Gastrocnemius medialis (tissue), 4 donors: ENCODE results near the gene RAI1. TPM values are rescaled to one million over a fixed set of nuclear protein-coding genes. Genes with fewer than 3 reads are reported as not detected.

Experiments
- ATAC-seq, 2 donors: fragments of 150-250 bp; one replicate each; pipeline ENCODE4 v1.9.1; 2016
- DNase-seq, 2 donors: peaks; one replicate each; pipeline ENCODE4 v3.0.0-alpha.2; 2019
- H3K27ac ChIP-seq, 4 donors: fragments of 200-600 bp; sonication (generic); 1 replicate in 1 of 4; 2 replicates in 3 of 4; pipeline ENCODE4 v1.5.1; 2016 to 2018; ENCODE audit warnings: mild to moderate bottlenecking in 2 of 4, moderate library complexity in 1 of 4
- H3K27me3 ChIP-seq, 3 donors: fragments of 200-600 bp; sonication (generic) in 2 of 3; 1 replicate in 1 of 3; 2 replicates in 2 of 3; pipeline versions ENCODE4 v1.5.1 to v1.6.0; 2016 to 2019; ENCODE audit warnings: mild to moderate bottlenecking in 1 of 3, moderate library complexity in 1 of 3
- H3K36me3 ChIP-seq, 2 donors: fragments of 200-600 bp; sonication (generic) in 1 of 2; one replicate each; pipeline ENCODE4 v1.5.1; 2017 to 2018
- H3K4me1 ChIP-seq, 2 donors: fragments of 200-600 bp; sonication (generic) in 1 of 2; one replicate each; pipeline ENCODE4 v1.5.1; 2016 to 2017; ENCODE audit warnings: mild to moderate bottlenecking in 2 of 2
- H3K4me3 ChIP-seq, 4 donors: fragments of 200-600 bp; sonication (generic) in 3 of 4; 1 replicate in 1 of 4; 2 replicates in 3 of 4; pipeline ENCODE4 v1.5.1; 2016 to 2019; ENCODE audit warnings: mild to moderate bottlenecking in 2 of 4
- H3K9me3 ChIP-seq, 3 donors: fragments of 200-600 bp; sonication (generic) in 2 of 3; 1 replicate in 1 of 3; 2 replicates in 2 of 3; pipeline ENCODE4 v1.5.1; 2016 to 2019
- POLR2A ChIP-seq, 2 donors: fragments of 450-650 bp; IDR thresholded peaks; one replicate each; pipeline ENCODE4 v1.6.1; 2017; ENCODE audit warnings: antibody characterized with exemption in 2 of 2, mild to moderate bottlenecking in 2 of 2, moderate library complexity in 2 of 2
- in situ Hi-C, 4 donors: fragments of 200-750 bp; cut with MboI; loops; one replicate each; pipeline versions ENCODE4 v1.15.0 to v1.8.0; 2017; ENCODE audit warnings: low sequenced_read_pairs in 4 of 4
- intact Hi-C: fragments of 100-400 bp; cut with DNase I; formaldehyde crosslinking; loops from one replicate; pipeline ENCODE4 v1.15.1; 2023; ENCODE audit warnings: low total_unique reads
- total RNA-seq, 4 donors: library from RNA; depleted of rRNA; stranded (reverse); fragments of >200 nt; gene quantifications; one replicate each; pipeline versions ENCODE4 v1.1.0 to v1.2.3, GENCODE V29; 2016
- TF ChIP-seq, protein P1 (sequence below), 5 experiments: fragments of 450-650 bp in 3 of 5; fragments of 200-600 bp in 2 of 5; sonication (generic) in 2 of 5; IDR thresholded peaks in 4 of 5; conservative IDR thresholded peaks in 1 of 5; 1 replicate in 4 of 5; 2 replicates in 1 of 5; pipeline ENCODE4 v1.5.1; 2016 to 2019; ENCODE audit warnings: antibody characterized with exemption in 5 of 5, mild to moderate bottlenecking in 3 of 5, moderate library complexity in 3 of 5

RAI1 gene
- total RNA-seq, 4 donors from 2014 or later, result 2.1 to 6.7 (median 4.3) TPM

DNA sequence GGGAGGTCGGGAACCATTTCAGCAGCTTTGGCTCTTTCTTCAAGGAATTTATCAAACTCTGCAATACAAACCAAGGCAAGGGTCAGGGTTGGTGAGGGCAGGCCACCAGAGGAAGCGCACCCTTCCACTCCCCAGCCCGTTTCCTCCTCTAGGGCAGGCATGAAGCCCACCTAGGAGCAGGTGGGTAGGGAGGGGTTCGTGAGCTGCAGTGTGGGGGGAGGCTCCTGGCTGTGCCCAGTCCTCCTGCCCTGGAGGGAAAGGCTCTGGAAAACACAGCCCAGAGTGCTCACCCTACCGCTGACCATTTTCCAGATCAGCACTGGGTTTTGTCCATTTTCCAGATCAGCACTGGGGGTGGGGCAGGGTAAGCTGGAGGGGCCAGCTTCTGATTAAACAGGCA, 166.5 kb downstream of the RAI1 start:
- H3K27me3 ChIP-seq, result no peaks in the 10 kb centered on the region
- in situ Hi-C loops (no loop called here), intact Hi-C loops (loop anchor here (10.0 kb wide), 1 partner anchor 337 kb away; the partner anchor contains the start of gene ALKBH5)
- TF ChIP-seq, protein P1, sequence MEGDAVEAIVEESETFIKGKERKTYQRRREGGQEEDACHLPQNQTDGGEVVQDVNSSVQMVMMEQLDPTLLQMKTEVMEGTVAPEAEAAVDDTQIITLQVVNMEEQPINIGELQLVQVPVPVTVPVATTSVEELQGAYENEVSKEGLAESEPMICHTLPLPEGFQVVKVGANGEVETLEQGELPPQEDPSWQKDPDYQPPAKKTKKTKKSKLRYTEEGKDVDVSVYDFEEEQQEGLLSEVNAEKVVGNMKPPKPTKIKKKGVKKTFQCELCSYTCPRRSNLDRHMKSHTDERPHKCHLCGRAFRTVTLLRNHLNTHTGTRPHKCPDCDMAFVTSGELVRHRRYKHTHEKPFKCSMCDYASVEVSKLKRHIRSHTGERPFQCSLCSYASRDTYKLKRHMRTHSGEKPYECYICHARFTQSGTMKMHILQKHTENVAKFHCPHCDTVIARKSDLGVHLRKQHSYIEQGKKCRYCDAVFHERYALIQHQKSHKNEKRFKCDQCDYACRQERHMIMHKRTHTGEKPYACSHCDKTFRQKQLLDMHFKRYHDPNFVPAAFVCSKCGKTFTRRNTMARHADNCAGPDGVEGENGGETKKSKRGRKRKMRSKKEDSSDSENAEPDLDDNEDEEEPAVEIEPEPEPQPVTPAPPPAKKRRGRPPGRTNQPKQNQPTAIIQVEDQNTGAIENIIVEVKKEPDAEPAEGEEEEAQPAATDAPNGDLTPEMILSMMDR (IDR thresholded peaks at IDR 0.05 in 4 of 5, conservative IDR thresholded peaks at IDR 0.05 in 1 of 5), result no peak
- no peak for TF ChIP-seq POLR2A (IDR thresholded peaks at IDR 0.05)
- H3K27ac ChIP-seq, result peak overlapping the region in 1 of 4 donors; percentile 84
- H3K9me3 ChIP-seq, result no peaks in the 10 kb centered on the region
- no peak for ATAC-seq
- peaks cover 0 to 8% of the 10 kb centered on the region in 2 donors for H3K36me3 ChIP-seq
- H3K4me1 ChIP-seq, result peaks cover 32 to 46% of the 10 kb centered on the region in 2 donors
- H3K4me3 ChIP-seq, result no peak overlapping the region
- DNase-seq, result no peak

DNA sequence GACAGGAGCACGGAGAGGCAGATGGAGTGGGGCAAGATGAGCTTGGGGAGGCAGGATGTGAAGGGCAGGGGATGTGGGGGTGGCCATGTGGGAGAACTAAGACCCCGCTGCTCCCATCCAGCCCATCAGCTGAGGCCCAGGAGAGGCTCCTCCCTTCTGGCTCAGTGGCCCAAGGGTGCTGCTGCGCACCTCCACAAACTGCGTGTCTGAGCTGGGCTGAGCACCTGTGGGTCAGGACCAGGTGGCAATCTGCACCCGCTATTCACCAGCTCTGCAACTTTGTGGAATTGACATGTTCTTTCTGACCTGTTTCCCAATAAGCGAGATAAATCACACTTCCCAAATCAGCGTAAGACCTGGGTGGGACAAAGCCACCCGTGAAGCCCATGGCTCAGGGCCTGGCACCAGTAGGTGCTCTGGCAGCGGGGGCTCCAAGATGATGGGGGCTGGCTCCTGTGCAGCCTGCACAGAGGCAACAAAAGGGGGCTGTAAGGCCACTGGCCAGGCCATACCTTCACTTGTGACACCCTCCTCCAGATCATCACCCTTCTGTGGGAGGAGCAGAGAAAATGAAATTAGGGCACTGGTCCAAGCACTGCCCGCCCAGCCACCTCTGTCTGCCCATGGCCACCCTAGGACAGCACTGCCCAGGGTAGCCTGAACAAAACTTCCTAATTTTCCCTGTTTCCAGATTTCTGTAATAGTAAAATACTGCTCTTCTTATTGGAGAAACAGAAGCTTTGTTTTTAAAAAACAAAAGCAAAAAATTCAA, 167.2 kb downstream of the RAI1 start:
- DNase-seq (no peak), ATAC-seq (no peak)
- no peaks in the 10 kb centered on the region for H3K9me3 ChIP-seq
- peak overlapping the region; percentile 82 to 89 (median 84) for H3K27ac ChIP-seq
- intact Hi-C loops (loop anchor here (10.0 kb wide), 1 partner anchor 336 kb away; the partner anchor contains the start of gene ALKBH5), in situ Hi-C loops (no loop called here)
- H3K4me1 ChIP-seq, result peaks cover 29 to 38% of the 10 kb centered on the region in 2 donors
- H3K27me3 ChIP-seq, result no peaks in the 10 kb centered on the region
- TF ChIP-seq POLR2A (IDR thresholded peaks at IDR 0.05), result no peak
- TF ChIP-seq, protein P1 (IDR thresholded peaks at IDR 0.05 in 4 of 5, conservative IDR thresholded peaks at IDR 0.05 in 1 of 5), result no peak
- no peak overlapping the region for H3K4me3 ChIP-seq
- peaks cover 0 to 8% of the 10 kb centered on the region in 2 donors for H3K36me3 ChIP-seq

DNA sequence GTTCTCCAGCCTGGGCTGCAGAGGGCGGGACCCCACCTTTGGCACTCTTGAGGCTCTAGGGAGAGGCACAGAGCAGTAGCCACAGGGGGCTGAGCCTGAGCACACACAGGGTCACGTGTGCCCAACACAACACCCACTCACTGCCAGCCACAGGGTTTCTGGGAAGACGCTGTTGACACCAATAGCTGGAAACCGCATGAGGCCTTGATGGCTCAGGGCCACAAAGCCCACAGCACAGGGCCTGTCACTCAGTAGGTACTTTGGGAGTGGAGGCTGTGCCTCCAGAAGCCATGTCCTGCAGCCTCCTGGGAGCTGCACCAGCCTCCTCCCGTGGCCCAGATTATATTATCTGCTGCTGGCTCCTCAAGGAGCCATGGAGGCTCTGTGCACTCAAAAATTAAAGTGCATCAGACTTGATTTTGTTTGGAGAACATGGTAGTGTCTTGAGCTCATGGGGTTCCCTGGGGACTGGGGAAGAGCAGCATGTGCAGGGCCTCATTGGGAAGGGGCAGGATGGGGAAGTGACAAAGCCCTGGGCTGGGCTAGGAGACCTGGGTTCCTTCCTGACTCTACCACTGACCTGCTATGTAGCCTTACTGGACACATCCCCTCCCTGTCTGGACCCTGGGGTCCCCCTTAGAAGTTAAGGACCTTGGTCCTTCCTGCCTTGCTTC, 168.0 kb downstream of the RAI1 start:
- H3K4me1 ChIP-seq, result peaks cover 29 to 30% of the 10 kb centered on the region in 2 donors
- in situ Hi-C loops, result no loop called here
- H3K36me3 ChIP-seq, result peaks cover 0 to 8% of the 10 kb centered on the region in 2 donors
- peak; percentile 47 to 51 for ATAC-seq
- DNase-seq, result peak; percentile 53 to 74
- peak overlapping the region; percentile 82 to 89 (median 84) for H3K27ac ChIP-seq
- H3K4me3 ChIP-seq, result no peak overlapping the region
- intact Hi-C loops, result loop anchor here (10.0 kb wide), 1 partner anchor 336 kb away; the partner anchor contains the start of gene ALKBH5
- no peaks in the 10 kb centered on the region for H3K27me3 ChIP-seq
- H3K9me3 ChIP-seq, result no peaks in the 10 kb centered on the region
- TF ChIP-seq, protein P1 (IDR thresholded peaks at IDR 0.05 in 4 of 5, conservative IDR thresholded peaks at IDR 0.05 in 1 of 5), result no peak
- TF ChIP-seq POLR2A (IDR thresholded peaks at IDR 0.05), result no peak

DNA sequence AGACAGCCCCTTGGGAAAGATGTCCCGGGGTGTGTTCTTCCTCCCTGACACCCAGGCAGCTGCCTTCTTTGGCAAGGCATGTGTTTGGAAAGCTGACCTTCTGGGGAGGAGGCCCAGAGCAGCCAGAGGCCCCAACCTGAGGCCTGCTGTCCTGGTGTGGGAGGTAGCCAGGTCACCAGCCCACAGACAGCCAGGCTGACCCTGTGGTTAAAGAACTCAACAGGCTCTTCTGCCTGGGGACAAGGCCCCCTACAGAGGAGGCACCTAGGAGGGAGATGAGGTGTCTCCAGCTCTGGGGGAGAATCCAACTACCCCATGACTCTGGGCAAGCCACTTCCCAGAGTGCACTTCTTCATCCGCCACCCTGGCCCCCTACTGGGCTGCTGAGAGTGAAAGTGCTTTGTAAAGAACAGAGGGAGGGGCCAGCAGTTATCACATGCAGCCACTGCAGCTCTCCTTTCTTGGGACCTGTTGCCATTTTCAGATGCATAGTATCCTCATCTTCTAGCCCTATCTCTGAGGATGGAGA, 168.7 kb downstream of the RAI1 start:
- intact Hi-C loops (loop anchor here (5.0 to 10.0 kb wide), 2 partner anchors 158 to 335 kb away; partner anchors contain the start of gene ALKBH5), in situ Hi-C loops (loop anchor here in 3 of 4 donors (25.0 kb wide), 1 partner anchor 163 kb away; the partner anchor contains the start of gene RAI1 (in 3 of the 3))
- Histone ChIP-seq H3K36me3 (peaks cover 0 to 8% of the 10 kb centered on the region in 2 donors), H3K4me1 (peaks cover 24 to 29% of the 10 kb centered on the region in 2 donors), H3K9me3 (no peaks in the 10 kb centered on the region), H3K4me3 (no peak overlapping the region), H3K27me3 (no peaks in the 10 kb centered on the region), H3K27ac (peak overlapping the region; percentile 82 to 89 (median 84))
- DNase-seq (peak; percentile 51 to 83), ATAC-seq (peak; percentile 74 to 81)
- TF ChIP-seq, protein P1 (IDR thresholded peaks at IDR 0.05 in 4 of 5, conservative IDR thresholded peaks at IDR 0.05 in 1 of 5), result peak; percentile 30 to 45 (median 36)
- peak; percentile 34 to 44 for TF ChIP-seq POLR2A (IDR thresholded peaks at IDR 0.05)
